NCI-H2107 treated with DMSO at 0.1 percent for 48 hours (cell line): Measurements from ENCODE around the gene ZNF362.

ENCODE experiments used
- DNase-seq: peaks from one replicate; lab custom pipeline; 2025; ENCODE audit not compliant: unreplicated experiment; lab: John Stamatoyannopoulos, UW

The ZNF362 gene

GRCh38 chr1:33323663-33324477, 67.6 kb downstream of the ZNF362 start:
- DNase-seq = no peak

GRCh38 chr1:33324677-33325575, 68.6 kb downstream of the ZNF362 start:
- no peak for DNase-seq

- no peak for DNase-seq
These were observed 70.5 kb downstream of the ZNF362 start for GRCh38 chr1:33326785-33327184.

- DNase-seq = no peak
These were observed 71.5 kb downstream of the ZNF362 start for GRCh38 chr1:33327587-33328325.

- DNase-seq = no peak
These were observed 72.5 kb downstream of the ZNF362 start for GRCh38 chr1:33328817-33329216.

GRCh38 chr1:33329600-33330305, 73.5 kb downstream of the ZNF362 start:
- no peak for DNase-seq

- DNase-seq = no peak
These were observed 74.1 kb downstream of the ZNF362 start for GRCh38 chr1:33330361-33330890.

- no peak for DNase-seq
These were observed 74.6 kb downstream of the ZNF362 start for GRCh38 chr1:33330906-33331305.

GRCh38 chr1:33331444-33332356, 75.4 kb downstream of the ZNF362 start:
- no peak for DNase-seq

- no peak for DNase-seq
These were observed 76.1 kb downstream of the ZNF362 start for GRCh38 chr1:33332357-33332789.

- DNase-seq = no peak
These were observed 76.6 kb downstream of the ZNF362 start for GRCh38 chr1:33332881-33333280.

GRCh38 chr1:33334081-33334552, 77.8 kb downstream of the ZNF362 start:
- DNase-seq = no peak

GRCh38 chr1:33335020-33335419, 78.7 kb downstream of the ZNF362 start:
- DNase-seq = no peak

- DNase-seq = peak; percentile 26
These were observed 80.3 kb downstream of the ZNF362 start for GRCh38 chr1:33336580-33336979.

- DNase-seq = no peak
These were observed 81.1 kb downstream of the ZNF362 start for GRCh38 chr1:33337441-33337840.

GRCh38 chr1:33338048-33338439, 81.8 kb downstream of the ZNF362 start:
- DNase-seq = no peak

GRCh38 chr1:33338440-33339211, 82.3 kb downstream of the ZNF362 start:
- DNase-seq = no peak

GRCh38 chr1:33339413-33339812, 83.1 kb downstream of the ZNF362 start:
- DNase-seq = no peak
